ENCODE results near the gene EMX1.
A peak's percentile ranks its signal among the peaks of the same experiment; 100 is the strongest.

EMX1 gene

DNA sequence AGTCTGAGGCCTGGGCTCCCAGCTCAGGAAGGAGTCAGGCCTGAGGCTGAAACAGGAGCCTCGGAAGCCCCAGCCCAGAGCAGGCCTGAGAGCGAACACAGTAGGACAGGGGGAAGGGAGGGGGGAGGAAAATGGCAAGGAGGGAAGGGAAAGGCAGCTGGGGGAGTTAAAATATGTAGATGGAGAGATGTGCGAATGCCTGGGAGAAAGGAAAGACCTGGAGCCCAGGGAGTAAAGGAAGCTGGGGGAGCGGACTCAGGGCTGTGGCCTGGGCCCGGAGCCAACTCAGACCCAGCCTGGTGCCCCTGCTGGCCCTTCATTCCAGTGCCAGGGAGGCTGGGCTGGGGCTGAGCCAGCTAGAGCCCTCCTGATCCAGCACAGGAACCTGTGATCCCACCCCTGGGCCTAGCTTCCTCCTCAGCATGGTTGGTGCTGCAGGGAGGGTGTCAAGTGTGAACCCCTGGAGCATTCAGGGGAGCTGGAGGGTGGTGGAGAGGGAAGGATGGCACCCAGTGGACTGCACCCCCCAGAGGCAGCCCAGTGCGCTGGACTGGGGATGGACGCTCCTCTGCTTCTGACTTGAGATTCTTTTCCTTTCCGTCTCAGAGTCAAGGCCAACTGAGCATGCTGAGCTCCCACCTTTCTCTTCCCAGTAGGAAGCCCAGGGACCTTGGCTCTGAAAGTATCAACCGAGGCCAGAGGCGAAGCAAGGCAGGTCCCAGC lies 46.3 kb downstream of the EMX1 start:
- Mint-ChIP-seq H3K4me1 (peaks cover 28% of the 10 kb centered on the region), H3K9me3 (no peaks in the 10 kb centered on the region), H3K36me3 (ENCODE audit: insufficient read depth) (peaks cover 2% of the 10 kb centered on the region), H3K27ac (ENCODE audit: low read depth) (no peak overlapping the region), H3K4me3 (no peak overlapping the region), H3K27me3 (no peaks in the 10 kb centered on the region)
- DNase-seq (ENCODE audit: low spot score in 2 of 2) (no peak), ATAC-seq (replicated peaks; ENCODE audit: extremely low read depth, poor library complexity, severe bottlenecking) (no peak)

DNA sequence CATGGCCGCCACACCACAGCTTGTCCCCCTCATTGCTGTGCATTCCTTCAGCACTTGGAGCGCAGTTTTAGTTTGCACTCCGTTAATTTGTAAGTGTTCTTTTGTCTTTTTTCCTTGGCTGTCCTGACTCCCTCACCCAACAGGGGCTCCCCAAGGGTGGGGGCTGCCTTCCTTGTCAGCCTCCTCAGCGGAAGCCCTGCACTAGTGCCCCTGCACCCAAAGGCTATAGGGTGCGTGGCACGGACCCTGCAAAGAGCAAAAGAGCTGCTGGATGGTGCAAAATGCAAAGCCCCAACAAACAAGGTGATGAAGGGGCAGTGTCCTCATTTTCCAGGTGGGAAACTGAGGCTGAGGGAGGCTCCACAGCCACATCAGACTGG lies 46.8 kb downstream of the EMX1 start:
- no peak for DNase-seq (ENCODE audit: low spot score in 2 of 2)
- Mint-ChIP-seq H3K9me3 (no peaks in the 10 kb centered on the region), H3K4me3 (no peak overlapping the region), H3K4me1 (peaks cover 24% of the 10 kb centered on the region), H3K27ac (ENCODE audit: low read depth) (no peak overlapping the region), H3K36me3 (ENCODE audit: insufficient read depth) (peaks cover 2% of the 10 kb centered on the region), H3K27me3 (no peaks in the 10 kb centered on the region)
- no peak for ATAC-seq (replicated peaks; ENCODE audit: extremely low read depth, poor library complexity, severe bottlenecking)

DNA sequence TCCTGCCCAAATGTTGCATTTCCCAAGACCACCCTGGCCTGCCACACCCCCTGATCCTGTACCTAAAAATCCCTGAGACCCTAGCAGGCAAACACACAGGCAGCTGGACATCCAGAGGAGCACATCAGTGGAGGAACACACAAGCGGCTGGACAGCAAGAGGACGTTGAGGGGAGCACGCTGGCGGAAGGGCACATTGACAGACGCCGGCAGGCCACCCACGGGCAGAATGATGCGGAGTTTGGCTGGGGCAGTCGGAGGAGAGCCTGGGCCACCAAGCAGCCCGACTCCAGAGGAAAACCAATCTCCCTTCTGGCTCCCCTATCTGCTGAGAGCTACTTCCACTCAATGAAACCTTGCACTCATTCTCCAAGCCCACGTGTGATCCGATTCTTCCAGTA lies 47.7 kb downstream of the EMX1 start:
- no peaks in the 10 kb centered on the region for H3K27me3 Mint-ChIP-seq
- peaks cover 2% of the 10 kb centered on the region for H3K36me3 Mint-ChIP-seq (ENCODE audit: insufficient read depth)
- no peaks in the 10 kb centered on the region for H3K9me3 Mint-ChIP-seq
- H3K4me3 Mint-ChIP-seq = no peak overlapping the region
- DNase-seq (ENCODE audit: low spot score in 2 of 2) (no peak), ATAC-seq (replicated peaks; ENCODE audit: extremely low read depth, poor library complexity, severe bottlenecking) (no peak)
- H3K27ac Mint-ChIP-seq (ENCODE audit: low read depth) = no peak overlapping the region
- H3K4me1 Mint-ChIP-seq = peaks cover 16% of the 10 kb centered on the region

- no peak overlapping the region for H3K4me3 Mint-ChIP-seq
- DNase-seq (ENCODE audit: low spot score in 2 of 2) = no peak
- H3K27ac Mint-ChIP-seq (ENCODE audit: low read depth) = no peak overlapping the region
- no peaks in the 10 kb centered on the region for H3K9me3 Mint-ChIP-seq
- H3K36me3 Mint-ChIP-seq (ENCODE audit: insufficient read depth) = peaks cover 2% of the 10 kb centered on the region
- no peak for ATAC-seq (replicated peaks; ENCODE audit: extremely low read depth, poor library complexity, severe bottlenecking)
- peaks cover 7% of the 10 kb centered on the region for H3K4me1 Mint-ChIP-seq
- H3K27me3 Mint-ChIP-seq = no peaks in the 10 kb centered on the region
Observed at GRCh38 chr2:72965770-72966450, 48.6 kb downstream of the EMX1 start.

GRCh38 chr2:72968286-72968685 lies 51.0 kb downstream of the EMX1 start:
- Mint-ChIP-seq H3K4me1 (no peaks in the 10 kb centered on the region), H3K27me3 (no peaks in the 10 kb centered on the region), H3K27ac (ENCODE audit: low read depth) (no peak overlapping the region), H3K9me3 (no peaks in the 10 kb centered on the region), H3K36me3 (ENCODE audit: insufficient read depth) (no peaks in the 10 kb centered on the region), H3K4me3 (no peak overlapping the region)
- DNase-seq (ENCODE audit: low spot score in 2 of 2) = no peak
- ATAC-seq (replicated peaks; ENCODE audit: extremely low read depth, poor library complexity, severe bottlenecking) = no peak

GRCh38 chr2:72969706-72970105 lies 52.4 kb downstream of the EMX1 start:
- no peaks in the 10 kb centered on the region for H3K4me1 Mint-ChIP-seq
- no peaks in the 10 kb centered on the region for H3K9me3 Mint-ChIP-seq
- no peak overlapping the region for H3K4me3 Mint-ChIP-seq
- H3K36me3 Mint-ChIP-seq (ENCODE audit: insufficient read depth) = no peaks in the 10 kb centered on the region
- ATAC-seq (replicated peaks; ENCODE audit: extremely low read depth, poor library complexity, severe bottlenecking) = no peak
- peaks cover 7% of the 10 kb centered on the region for H3K27me3 Mint-ChIP-seq
- DNase-seq (ENCODE audit: low spot score in 2 of 2) = no peak
- no peak overlapping the region for H3K27ac Mint-ChIP-seq (ENCODE audit: low read depth)

DNA sequence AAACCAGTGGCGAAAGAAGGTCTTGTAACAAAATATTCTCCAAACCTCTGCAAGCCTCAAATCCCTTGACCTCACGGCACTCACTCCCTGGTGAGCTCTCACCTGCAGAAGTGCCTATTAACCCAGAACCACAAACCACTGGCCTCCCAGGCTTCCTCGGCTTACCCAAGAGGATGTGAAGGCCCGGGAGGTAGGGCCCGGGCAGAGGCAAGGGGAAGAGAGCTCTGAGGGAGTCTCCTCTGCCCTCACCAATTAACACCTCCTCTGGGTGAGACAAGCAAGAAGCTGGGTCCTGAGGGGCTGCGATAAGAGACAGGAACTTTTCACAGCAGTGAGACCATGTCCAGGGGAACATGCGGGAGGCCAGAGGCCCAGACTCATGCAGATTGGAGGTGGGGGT lies 53.7 kb downstream of the EMX1 start:
- peaks cover 8% of the 10 kb centered on the region for H3K27me3 Mint-ChIP-seq
- H3K9me3 Mint-ChIP-seq = no peaks in the 10 kb centered on the region
- no peak overlapping the region for H3K4me3 Mint-ChIP-seq
- H3K4me1 Mint-ChIP-seq = no peaks in the 10 kb centered on the region
- no peak for ATAC-seq (replicated peaks; ENCODE audit: extremely low read depth, poor library complexity, severe bottlenecking)
- H3K36me3 Mint-ChIP-seq (ENCODE audit: insufficient read depth) = no peaks in the 10 kb centered on the region
- no peak for DNase-seq (ENCODE audit: low spot score in 2 of 2)
- no peak overlapping the region for H3K27ac Mint-ChIP-seq (ENCODE audit: low read depth)

GRCh38 chr2:72972352-72973136 lies 55.2 kb downstream of the EMX1 start:
- peaks cover 8% of the 10 kb centered on the region for H3K27me3 Mint-ChIP-seq
- no peak for ATAC-seq (replicated peaks; ENCODE audit: extremely low read depth, poor library complexity, severe bottlenecking)
- DNase-seq (ENCODE audit: low spot score in 2 of 2) = no peak
- no peaks in the 10 kb centered on the region for H3K9me3 Mint-ChIP-seq
- H3K36me3 Mint-ChIP-seq (ENCODE audit: insufficient read depth) = peaks cover 1% of the 10 kb centered on the region
- no peaks in the 10 kb centered on the region for H3K4me1 Mint-ChIP-seq
- no peak overlapping the region for H3K4me3 Mint-ChIP-seq
- H3K27ac Mint-ChIP-seq (ENCODE audit: low read depth) = no peak overlapping the region

DNA sequence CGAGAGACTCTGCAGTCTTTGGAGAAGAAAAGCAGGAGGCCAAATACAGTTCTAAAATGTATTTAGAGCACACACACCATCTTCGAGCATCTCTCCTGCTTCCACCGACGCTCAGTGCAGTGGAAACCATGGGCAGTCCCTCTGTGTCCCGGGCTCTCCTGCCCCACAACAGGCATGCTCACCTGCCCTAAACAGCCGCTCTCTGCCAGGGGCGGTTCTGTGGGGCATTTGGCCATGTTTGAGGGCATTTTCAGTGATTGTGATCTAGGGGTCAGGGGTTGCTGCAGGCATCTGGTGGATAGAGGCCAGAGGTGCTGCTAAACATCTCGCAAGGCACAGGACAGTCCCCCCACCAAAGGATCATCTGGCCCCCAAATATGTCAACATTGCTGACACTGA lies 55.8 kb downstream of the EMX1 start:
- no peak overlapping the region for H3K27ac Mint-ChIP-seq (ENCODE audit: low read depth)
- H3K4me3 Mint-ChIP-seq = no peak overlapping the region
- no peaks in the 10 kb centered on the region for H3K4me1 Mint-ChIP-seq
- H3K36me3 Mint-ChIP-seq (ENCODE audit: insufficient read depth) = peaks cover 3% of the 10 kb centered on the region
- H3K27me3 Mint-ChIP-seq = peaks cover 8% of the 10 kb centered on the region
- DNase-seq (ENCODE audit: low spot score in 2 of 2) (no peak), ATAC-seq (replicated peaks; ENCODE audit: extremely low read depth, poor library complexity, severe bottlenecking) (no peak)
- H3K9me3 Mint-ChIP-seq = no peaks in the 10 kb centered on the region

GRCh38 chr2:72973566-72974435 lies 56.5 kb downstream of the EMX1 start:
- Mint-ChIP-seq H3K4me3 (no peak overlapping the region), H3K4me1 (no peaks in the 10 kb centered on the region), H3K27me3 (peaks cover 8% of the 10 kb centered on the region), H3K27ac (ENCODE audit: low read depth) (no peak overlapping the region), H3K36me3 (ENCODE audit: insufficient read depth) (peaks cover 3% of the 10 kb centered on the region), H3K9me3 (no peaks in the 10 kb centered on the region)
- no peak for DNase-seq (ENCODE audit: low spot score in 2 of 2)
- peak; percentile 54 for ATAC-seq (replicated peaks; ENCODE audit: extremely low read depth, poor library complexity, severe bottlenecking)

GRCh38 chr2:72974436-72974754 lies 57.1 kb downstream of the EMX1 start:
- H3K4me1 Mint-ChIP-seq = no peaks in the 10 kb centered on the region
- H3K4me3 Mint-ChIP-seq = no peak overlapping the region
- DNase-seq (ENCODE audit: low spot score in 2 of 2) (no peak), ATAC-seq (replicated peaks; ENCODE audit: extremely low read depth, poor library complexity, severe bottlenecking) (no peak)
- H3K27me3 Mint-ChIP-seq = peaks cover 8% of the 10 kb centered on the region
- H3K36me3 Mint-ChIP-seq (ENCODE audit: insufficient read depth) = peaks cover 3% of the 10 kb centered on the region
- no peak overlapping the region for H3K27ac Mint-ChIP-seq (ENCODE audit: low read depth)
- no peaks in the 10 kb centered on the region for H3K9me3 Mint-ChIP-seq

DNA sequence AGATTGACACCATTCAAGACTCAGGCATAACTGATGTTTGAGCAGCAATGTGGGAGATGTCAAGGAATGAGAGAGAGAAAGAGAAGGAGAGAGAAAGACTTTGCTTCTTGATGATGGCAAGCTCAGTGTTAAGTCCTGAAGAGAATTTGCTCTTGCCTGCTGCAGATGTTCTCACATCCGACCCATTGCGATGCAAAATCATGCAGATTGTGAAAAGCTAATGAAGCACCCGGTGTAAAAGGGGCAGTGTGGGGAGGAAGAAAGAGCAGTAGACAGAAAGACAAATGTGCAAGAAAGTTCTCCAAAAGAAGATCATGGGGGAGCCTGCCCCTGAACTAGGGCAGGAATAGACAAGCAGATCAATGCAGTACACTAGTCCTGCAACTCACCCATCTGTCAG lies 57.7 kb downstream of the EMX1 start:
- peaks cover 8% of the 10 kb centered on the region for H3K27me3 Mint-ChIP-seq
- peaks cover 3% of the 10 kb centered on the region for H3K36me3 Mint-ChIP-seq (ENCODE audit: insufficient read depth)
- H3K4me1 Mint-ChIP-seq = no peaks in the 10 kb centered on the region
- no peak overlapping the region for H3K27ac Mint-ChIP-seq (ENCODE audit: low read depth)
- ATAC-seq (replicated peaks; ENCODE audit: extremely low read depth, poor library complexity, severe bottlenecking) = no peak
- no peak for DNase-seq (ENCODE audit: low spot score in 2 of 2)
- no peak overlapping the region for H3K4me3 Mint-ChIP-seq
- no peaks in the 10 kb centered on the region for H3K9me3 Mint-ChIP-seq

All from central memory CD8-positive, alpha-beta T cell (primary cell).